SU-DHL-6 (cell line): ENCODE results near the gene CD93.

ENCODE experiments used
- H2AFZ ChIP-seq: fragments of 200-600 bp; sonication (generic); 2 replicates; pipeline ENCODE4 v1.6.1; 2014; ENCODE audit warnings: low read depth, mild to moderate bottlenecking, moderate library complexity, mixed read lengths, antibody characterized with exemption, low read length; ENCODE audit not compliant: severe bottlenecking
- H3F3A ChIP-seq: fragments of 200-600 bp; shearing (Covaris generic); 2 replicates; pipeline ENCODE4 v1.6.0; 2016; ENCODE audit warnings: antibody characterized with exemption, mild to moderate bottlenecking; ENCODE audit not compliant: insufficient read depth
- H3K27ac ChIP-seq: fragments of 200-600 bp; sonication (generic); 2 replicates; pipeline ENCODE4 v1.5.1; 2016; ENCODE audit warnings: low read depth, mild to moderate bottlenecking, low read length, moderate library complexity, mixed read lengths
- H3K27me3 ChIP-seq: fragments of 200-600 bp; sonication (generic), shearing (Covaris generic); 2 replicates; pipeline ENCODE4 v1.6.0; 2014; ENCODE audit warnings: mild to moderate bottlenecking, low read length
- H3K36me3 ChIP-seq: fragments of 200-600 bp; sonication (generic); 2 replicates; pipeline ENCODE4 v1.6.1; 2014; ENCODE audit warnings: mild to moderate bottlenecking, low read length, mixed read lengths
- H3K4me2 ChIP-seq: fragments of 300-600, 200-600 bp; shearing (Covaris generic), sonication (generic); 2 replicates; pipeline ENCODE4 v1.6.0; 2014; ENCODE audit warnings: low read length, low read depth, mild to moderate bottlenecking; ENCODE audit not compliant: poor library complexity, severe bottlenecking
- H3K4me3 ChIP-seq: fragments of 200-600 bp; sonication (generic); 2 replicates; pipeline ENCODE4 v1.5.1; 2014; ENCODE audit warnings: antibody characterized with exemption, low read length, mild to moderate bottlenecking, mixed read lengths; ENCODE audit not compliant: insufficient read depth, poor library complexity, severe bottlenecking
- H3K79me2 ChIP-seq: fragments of 200-600 bp; sonication (generic); 2 replicates; pipeline ENCODE4 v1.6.1; 2014; ENCODE audit warnings: mild to moderate bottlenecking, low read length, moderate library complexity; ENCODE audit not compliant: insufficient read depth
- H3K9ac ChIP-seq: fragments of 200-600 bp; sonication (generic); 2 replicates; pipeline ENCODE4 v1.7.0; 2014; ENCODE audit warnings: mild to moderate bottlenecking, low read length
- H3K9me2 ChIP-seq: fragments of 200-600 bp; sonication (generic); replicated peaks from 2 replicates; pipeline ENCODE4 v1.6.1; 2014; ENCODE audit warnings: low read length; ENCODE audit not compliant: insufficient read depth
- H3K9me3 ChIP-seq: fragments of 200-600 bp; sonication (generic); 2 replicates; pipeline ENCODE4 v1.6.1; 2014; ENCODE audit warnings: low read length, mixed read lengths; ENCODE audit not compliant: insufficient read depth
- H4K20me1 ChIP-seq: fragments of 200-600 bp; sonication (generic); 2 replicates; pipeline ENCODE4 v1.6.1; 2014; ENCODE audit warnings: low read depth, mild to moderate bottlenecking, antibody characterized with exemption, low read length, moderate library complexity, mixed read lengths
- EZH2phosphoT487 ChIP-seq: fragments of 200-600 bp; sonication (generic), shearing (Covaris generic); conservative IDR thresholded peaks from 2 replicates; pipeline ENCODE4 v1.6.1; 2018; ENCODE audit warnings: mild to moderate bottlenecking, antibody characterized with exemption, low read length, moderate library complexity, mixed read lengths
- TF ChIP-seq, protein P1 (sequence below): fragments of 200-600 bp; sonication (generic); IDR thresholded peaks from one replicate; pipeline ENCODE4 v1.5.1; 2017; ENCODE audit warnings: antibody characterized with exemption, mild to moderate bottlenecking, low read length, moderate library complexity; ENCODE audit not compliant: insufficient read depth, poor library complexity, severe bottlenecking

The CD93 gene

GRCh38 chr20:23103284-23104018, 17.3 kb upstream of the CD93 start:
- Histone ChIP-seq H3K9me3 (no peaks in the 10 kb centered on the region), H3F3A (no peaks in the 10 kb centered on the region), H3K9me2 (no peaks in the 10 kb centered on the region), H2AFZ (no peak overlapping the region), H3K9ac (no peak overlapping the region), H4K20me1 (no peaks in the 10 kb centered on the region), H3K36me3 (no peaks in the 10 kb centered on the region), H3K79me2 (no peaks in the 10 kb centered on the region), H3K4me2 (no peak overlapping the region), H3K27me3 (no peaks in the 10 kb centered on the region), H3K4me3 (no peak overlapping the region), H3K27ac (no peak overlapping the region)
- TF ChIP-seq, protein P1, sequence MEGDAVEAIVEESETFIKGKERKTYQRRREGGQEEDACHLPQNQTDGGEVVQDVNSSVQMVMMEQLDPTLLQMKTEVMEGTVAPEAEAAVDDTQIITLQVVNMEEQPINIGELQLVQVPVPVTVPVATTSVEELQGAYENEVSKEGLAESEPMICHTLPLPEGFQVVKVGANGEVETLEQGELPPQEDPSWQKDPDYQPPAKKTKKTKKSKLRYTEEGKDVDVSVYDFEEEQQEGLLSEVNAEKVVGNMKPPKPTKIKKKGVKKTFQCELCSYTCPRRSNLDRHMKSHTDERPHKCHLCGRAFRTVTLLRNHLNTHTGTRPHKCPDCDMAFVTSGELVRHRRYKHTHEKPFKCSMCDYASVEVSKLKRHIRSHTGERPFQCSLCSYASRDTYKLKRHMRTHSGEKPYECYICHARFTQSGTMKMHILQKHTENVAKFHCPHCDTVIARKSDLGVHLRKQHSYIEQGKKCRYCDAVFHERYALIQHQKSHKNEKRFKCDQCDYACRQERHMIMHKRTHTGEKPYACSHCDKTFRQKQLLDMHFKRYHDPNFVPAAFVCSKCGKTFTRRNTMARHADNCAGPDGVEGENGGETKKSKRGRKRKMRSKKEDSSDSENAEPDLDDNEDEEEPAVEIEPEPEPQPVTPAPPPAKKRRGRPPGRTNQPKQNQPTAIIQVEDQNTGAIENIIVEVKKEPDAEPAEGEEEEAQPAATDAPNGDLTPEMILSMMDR = no peak
- no peak for TF ChIP-seq EZH2phosphoT487

DNA sequence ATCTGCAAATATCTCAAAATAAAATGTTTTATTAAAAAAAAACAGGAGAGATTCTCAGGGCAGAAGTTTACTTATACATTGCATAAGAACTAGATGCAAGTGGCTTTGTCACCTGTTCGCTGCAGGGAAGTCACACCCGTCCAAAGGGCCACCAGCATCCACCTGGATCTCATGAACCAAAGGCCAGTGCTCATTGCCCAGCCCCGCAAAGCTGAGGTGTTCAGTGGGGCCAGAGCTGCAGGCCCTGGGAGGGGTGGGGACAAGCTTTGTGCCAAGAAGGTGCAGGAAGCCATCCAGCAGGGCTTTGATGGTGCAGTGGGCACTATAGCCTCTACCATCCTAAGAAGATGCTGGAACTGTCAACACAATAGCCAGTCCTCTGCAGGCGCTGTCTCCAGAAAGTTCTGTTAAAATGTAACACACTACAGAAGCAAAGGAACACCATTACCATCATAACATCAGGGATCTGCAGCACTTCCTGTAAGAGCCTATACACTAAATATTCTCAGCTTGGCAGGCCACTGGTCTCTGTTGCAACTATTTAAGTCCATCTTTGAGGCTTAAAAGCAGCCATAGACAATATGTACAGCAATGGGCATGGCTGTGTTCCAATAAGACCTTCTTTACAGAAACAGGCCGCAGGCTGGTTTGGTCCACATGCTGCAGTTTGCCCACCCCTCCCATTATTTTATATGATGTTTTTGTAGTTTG, 15.7 kb upstream of the CD93 start:
- H3F3A ChIP-seq = no peaks in the 10 kb centered on the region
- H3K4me3 ChIP-seq = no peak overlapping the region
- H3K9ac ChIP-seq = no peak overlapping the region
- no peaks in the 10 kb centered on the region for H3K9me2 ChIP-seq
- no peak overlapping the region for H3K27ac ChIP-seq
- no peaks in the 10 kb centered on the region for H3K36me3 ChIP-seq
- H2AFZ ChIP-seq = no peak overlapping the region
- no peaks in the 10 kb centered on the region for H3K27me3 ChIP-seq
- TF ChIP-seq, protein P1 = no peak
- TF ChIP-seq EZH2phosphoT487 = no peak
- no peaks in the 10 kb centered on the region for H3K79me2 ChIP-seq
- H4K20me1 ChIP-seq = no peaks in the 10 kb centered on the region
- H3K9me3 ChIP-seq = no peaks in the 10 kb centered on the region
- H3K4me2 ChIP-seq = no peak overlapping the region

DNA sequence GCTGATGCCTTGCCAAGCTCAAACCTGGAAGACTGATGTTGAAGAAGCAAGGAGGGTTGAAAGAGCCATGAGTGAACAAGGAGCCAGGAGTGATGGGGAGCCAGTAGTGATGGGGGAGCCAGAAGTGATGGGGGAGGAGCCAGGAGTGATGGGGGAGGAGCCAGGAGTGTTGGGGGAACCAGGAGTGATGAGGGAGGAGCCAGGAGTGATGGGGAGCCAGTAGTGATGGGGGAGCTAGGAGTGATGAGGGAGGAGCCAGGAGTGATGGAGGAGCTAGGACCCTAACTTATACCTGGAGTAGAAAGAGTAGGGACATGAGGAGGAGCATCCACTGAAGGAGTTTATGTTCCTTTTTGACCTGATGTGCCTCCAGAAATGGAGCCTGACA, 14.6 kb upstream of the CD93 start:
- no peaks in the 10 kb centered on the region for H4K20me1 ChIP-seq
- no peak for TF ChIP-seq EZH2phosphoT487
- TF ChIP-seq, protein P1 = no peak
- no peak overlapping the region for H3K9ac ChIP-seq
- no peaks in the 10 kb centered on the region for H3K27me3 ChIP-seq
- no peaks in the 10 kb centered on the region for H3K36me3 ChIP-seq
- H3K9me3 ChIP-seq = no peaks in the 10 kb centered on the region
- H3K79me2 ChIP-seq = no peaks in the 10 kb centered on the region
- H3K4me2 ChIP-seq = no peak overlapping the region
- H3F3A ChIP-seq = no peaks in the 10 kb centered on the region
- no peak overlapping the region for H3K4me3 ChIP-seq
- H3K9me2 ChIP-seq = no peaks in the 10 kb centered on the region
- H2AFZ ChIP-seq = no peak overlapping the region
- no peak overlapping the region for H3K27ac ChIP-seq
